MM.1S (cell line): ENCODE data around the gene TP53.
"Not testable (repeated sequence)": the region's sequence is repeated elsewhere in the genome, so short reads cannot be mapped to it uniquely, and the experiment has no call there.

Experiments used
- DNase-seq: peaks from one replicate; pipeline ENCODE4 v3.0.0-alpha.2; 2015
- H2AFZ ChIP-seq: fragments of 300-600 bp; sonication (generic); 2 replicates; pipeline ENCODE4 v1.6.0; 2016; ENCODE audit warnings: antibody characterized with exemption, low read length
- H3F3A ChIP-seq: fragments of 300-600 bp; sonication (generic); 2 replicates; pipeline ENCODE4 v1.6.1; 2016; ENCODE audit warnings: mild to moderate bottlenecking, antibody characterized with exemption, low read length, moderate library complexity, mixed read lengths; ENCODE audit not compliant: insufficient read depth
- H3K27ac ChIP-seq: fragments of 300-600 bp; sonication (generic); 2 replicates; pipeline ENCODE4 v1.5.1; 2016; ENCODE audit warnings: mild to moderate bottlenecking, low read length
- H3K27me3 ChIP-seq: fragments of 300-600 bp; sonication (generic); replicated peaks from 2 replicates; pipeline ENCODE4 v1.6.0; 2016; ENCODE audit warnings: low read length; ENCODE audit not compliant: insufficient read depth
- H3K36me3 ChIP-seq: fragments of 300-600 bp; sonication (generic); replicated peaks from 2 replicates; pipeline ENCODE4 v1.6.1; 2016; ENCODE audit warnings: mild to moderate bottlenecking, low read length, mixed read lengths; ENCODE audit not compliant: insufficient read depth
- H3K4me1 ChIP-seq: fragments of 300-600 bp; sonication (generic); 2 replicates; pipeline ENCODE4 v1.6.1; 2016; ENCODE audit warnings: low read length, mixed read lengths
- H3K4me2 ChIP-seq: fragments of 300-600 bp; sonication (generic); 2 replicates; pipeline ENCODE4 v1.6.0; 2016; ENCODE audit warnings: low read depth, low read length
- H3K4me3 ChIP-seq: fragments of 300-600 bp; sonication (generic); 2 replicates; pipeline ENCODE4 v1.5.1; 2016; ENCODE audit warnings: low read length, mixed read lengths
- H3K79me2 ChIP-seq: fragments of 300-600 bp; sonication (generic); 2 replicates; pipeline ENCODE4 v1.6.1; 2016; ENCODE audit warnings: mixed run types, low read length, mixed read lengths
- H3K9ac ChIP-seq: fragments of 300-600 bp; sonication (generic); 2 replicates; pipeline ENCODE4 v1.6.1; 2016; ENCODE audit warnings: low read length, mixed read lengths
- H3K9me2 ChIP-seq: fragments of 300-600 bp; sonication (generic); replicated peaks from 2 replicates; pipeline ENCODE4 v1.6.1; 2016; ENCODE audit warnings: mild to moderate bottlenecking, low read length, mixed read lengths; ENCODE audit not compliant: insufficient read depth
- H3K9me3 ChIP-seq: fragments of 300-600 bp; sonication (generic); replicated peaks from 2 replicates; pipeline ENCODE4 v1.6.1; 2016; ENCODE audit warnings: mild to moderate bottlenecking, low read length, mixed read lengths; ENCODE audit not compliant: insufficient read depth
- H4K20me1 ChIP-seq: fragments of 300-600 bp; sonication (generic); 2 replicates; pipeline ENCODE4 v1.6.1; 2016; ENCODE audit warnings: mild to moderate bottlenecking, low read length, moderate library complexity, mixed read lengths; ENCODE audit not compliant: insufficient read depth
- CTCF ChIP-seq: fragments of 300-600 bp; sonication (generic); IDR thresholded peaks from 2 replicates; pipeline ENCODE4 v1.5.1; 2016; ENCODE audit warnings: antibody characterized with exemption, low read length, mixed read lengths
- EZH2 ChIP-seq: fragments of 300-600 bp; sonication (generic); optimal IDR thresholded peaks from 2 replicates; pipeline ENCODE3; 2017; ENCODE audit warnings: low read depth, mild to moderate bottlenecking, antibody characterized with exemption, low read length, mixed read lengths
- EZH2phosphoT487 ChIP-seq: fragments of 300-600 bp; sonication (generic); IDR thresholded peaks from 2 replicates; pipeline ENCODE4 v1.6.1; 2018; ENCODE audit warnings: antibody characterized with exemption, low read length

TP53 gene

GRCh38 chr17:7626307-7626706, 61.0 kb downstream of the TP53 start:
- Histone ChIP-seq H3K4me3 (no peak overlapping the region), H3K36me3 (no peaks in the 10 kb centered on the region), H3K9ac (no peak overlapping the region), H3K79me2 (peaks cover 6% of the 10 kb centered on the region; the same call in 1 of the 2 replicates), H3K27ac (no peak overlapping the region), H3K4me1 (0 out of 2 replicates have a peak, but pooled peaks cover 5% of the 10 kb centered on the region), H3K27me3 (no peaks in the 10 kb centered on the region), H3K9me3 (no peaks in the 10 kb centered on the region), H4K20me1 (no peaks in the 10 kb centered on the region), H2AFZ (no peak overlapping the region), H3K9me2 (no peaks in the 10 kb centered on the region), H3F3A (no peaks in the 10 kb centered on the region), H3K4me2 (no peak overlapping the region; the same call in 1 of the 2 replicates)
- no peak for TF ChIP-seq EZH2phosphoT487
- no peak for DNase-seq

- H4K20me1 ChIP-seq, H3K4me2 ChIP-seq, H3K27ac ChIP-seq: not testable (repeated sequence)
Measured at GRCh38 chr17:7625749-7626148, 61.5 kb downstream of the TP53 start.

GRCh38 chr17:7623661-7624060, 63.6 kb downstream of the TP53 start:
- no peaks in the 10 kb centered on the region for H3K36me3 ChIP-seq
- no peak overlapping the region for H3K4me3 ChIP-seq
- TF ChIP-seq EZH2phosphoT487: no peak
- no peak for TF ChIP-seq EZH2
- TF ChIP-seq CTCF: no peak
- 0 out of 2 replicates have a peak, but pooled peaks cover 5% of the 10 kb centered on the region for H3K4me1 ChIP-seq
- no peak overlapping the region for H3K27ac ChIP-seq
- H3K9me2 ChIP-seq: no peaks in the 10 kb centered on the region
- H3K4me2 ChIP-seq: no peak overlapping the region
- peaks cover 6% of the 10 kb centered on the region; the same call in 1 of the 2 replicates for H3K79me2 ChIP-seq
- no peak for DNase-seq
- no peak overlapping the region for H3K9ac ChIP-seq
- no peak overlapping the region for H2AFZ ChIP-seq
- H3K9me3 ChIP-seq: no peaks in the 10 kb centered on the region
- H4K20me1 ChIP-seq: no peaks in the 10 kb centered on the region
- H3K27me3 ChIP-seq: no peaks in the 10 kb centered on the region
- H3F3A ChIP-seq: no peaks in the 10 kb centered on the region

More at GRCh38 chr17:7625749-7626148, 61.5 kb downstream of the TP53 start:
- H3K4me1 ChIP-seq, H3K27me3 ChIP-seq, H2AFZ ChIP-seq, H3K9me3 ChIP-seq, H3K36me3 ChIP-seq, DNase-seq, H3K9ac ChIP-seq, H3F3A ChIP-seq, H3K4me3 ChIP-seq, H3K9me2 ChIP-seq, H3K79me2 ChIP-seq: not testable (repeated sequence)

- no peak overlapping the region for H3K4me2 ChIP-seq
- no peaks in the 10 kb centered on the region for H3K79me2 ChIP-seq
- H3K27me3 ChIP-seq: no peaks in the 10 kb centered on the region
- no peak overlapping the region for H2AFZ ChIP-seq
- TF ChIP-seq CTCF (no peak), EZH2phosphoT487 (no peak), EZH2 (no peak)
- H3K4me1 ChIP-seq: no peaks in the 10 kb centered on the region
- no peaks in the 10 kb centered on the region for H3K36me3 ChIP-seq
- no peak overlapping the region for H3K9ac ChIP-seq
- DNase-seq: no peak
- no peaks in the 10 kb centered on the region for H3K9me2 ChIP-seq
- H4K20me1 ChIP-seq: no peaks in the 10 kb centered on the region
- H3K9me3 ChIP-seq: no peaks in the 10 kb centered on the region
- H3K4me3 ChIP-seq: no peak overlapping the region
- H3F3A ChIP-seq: no peaks in the 10 kb centered on the region
- H3K27ac ChIP-seq: no peak overlapping the region
Measured at GRCh38 chr17:7620835-7621234, 66.5 kb downstream of the TP53 start.
